GM21447 (cell line): ENCODE results near the gene TET2.

ENCODE experiments used
- ATAC-seq: cut with Tn5 transposase; IDR thresholded peaks from one replicate; pipeline ENCODE4 v1.9.1; 2021; ENCODE audit not compliant: unreplicated experiment

The TET2 gene

DNA sequence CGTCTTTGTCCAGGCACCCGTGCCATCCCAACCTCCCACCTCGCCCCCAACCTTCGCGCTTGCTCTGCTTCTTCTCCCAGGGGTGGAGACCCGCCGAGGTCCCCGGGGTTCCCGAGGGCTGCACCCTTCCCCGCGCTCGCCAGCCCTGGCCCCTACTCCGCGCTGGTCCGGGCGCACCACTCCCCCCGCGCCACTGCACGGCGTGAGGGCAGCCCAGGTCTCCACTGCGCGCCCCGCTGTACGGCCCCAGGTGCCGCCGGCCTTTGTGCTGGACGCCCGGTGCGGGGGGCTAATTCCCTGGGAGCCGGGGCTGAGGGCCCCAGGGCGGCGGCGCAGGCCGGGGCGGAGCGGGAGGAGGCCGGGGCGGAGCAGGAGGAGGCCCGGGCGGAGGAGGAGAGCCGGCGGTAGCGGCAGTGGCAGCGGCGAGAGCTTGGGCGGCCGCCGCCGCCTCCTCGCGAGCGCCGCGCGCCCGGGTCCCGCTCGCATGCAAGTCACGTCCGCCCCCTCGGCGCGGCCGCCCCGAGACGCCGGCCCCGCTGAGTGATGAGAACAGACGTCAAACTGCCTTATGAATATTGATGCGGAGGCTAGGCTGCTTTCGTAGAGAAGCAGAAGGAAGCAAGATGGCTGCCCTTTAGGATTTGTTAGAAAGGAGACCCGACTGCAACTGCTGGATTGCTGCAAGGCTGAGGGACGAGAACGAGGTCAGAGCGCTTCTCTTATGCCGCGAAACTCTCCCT, at the start of gene TET2:
TET2 (plus strand) TSS at position 601 of the 740 bp plus-strand sequence. CDS start 87,067 bp downstream, outside the sequence.
- ATAC-seq, result peak; percentile 73

DNA sequence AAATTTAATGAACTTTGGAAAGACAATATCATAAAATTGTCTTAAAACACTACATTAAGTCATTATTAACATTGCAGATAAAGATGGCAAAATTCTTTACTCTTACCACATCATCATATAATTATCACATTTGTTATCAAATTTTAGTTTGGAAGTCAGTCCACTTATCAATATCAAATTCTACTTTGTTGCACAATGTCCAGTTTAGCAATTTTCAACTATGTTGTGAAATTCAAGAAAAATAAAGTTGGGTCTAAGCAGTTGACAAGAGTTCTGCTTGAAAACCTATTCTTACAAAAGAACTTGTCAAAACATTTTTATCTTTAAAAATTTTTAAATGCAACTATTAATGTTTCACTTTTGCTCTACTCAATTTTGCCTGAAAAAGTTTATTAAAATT, 44.7 kb upstream of the TET2 start:
- ATAC-seq, result no peak

DNA sequence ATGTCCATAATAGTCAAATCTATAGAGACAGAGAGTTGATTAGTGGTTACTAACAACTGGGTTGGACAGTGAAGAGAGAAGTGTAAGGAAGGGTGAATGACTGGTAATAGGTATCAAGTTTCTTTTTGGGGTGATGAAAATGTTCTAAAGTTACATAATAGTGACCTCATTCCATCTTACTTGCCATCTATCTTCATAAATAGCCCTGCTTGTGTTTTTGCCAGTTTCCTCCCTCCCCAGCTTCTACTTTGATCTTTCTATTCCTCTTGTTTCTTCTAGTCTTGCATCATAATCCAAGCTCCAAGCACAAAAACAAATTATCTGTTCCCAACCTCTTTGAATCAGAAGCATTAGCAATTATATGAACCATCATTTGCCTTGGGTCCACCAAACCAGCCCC, 40.2 kb upstream of the TET2 start:
- no peak for ATAC-seq

DNA sequence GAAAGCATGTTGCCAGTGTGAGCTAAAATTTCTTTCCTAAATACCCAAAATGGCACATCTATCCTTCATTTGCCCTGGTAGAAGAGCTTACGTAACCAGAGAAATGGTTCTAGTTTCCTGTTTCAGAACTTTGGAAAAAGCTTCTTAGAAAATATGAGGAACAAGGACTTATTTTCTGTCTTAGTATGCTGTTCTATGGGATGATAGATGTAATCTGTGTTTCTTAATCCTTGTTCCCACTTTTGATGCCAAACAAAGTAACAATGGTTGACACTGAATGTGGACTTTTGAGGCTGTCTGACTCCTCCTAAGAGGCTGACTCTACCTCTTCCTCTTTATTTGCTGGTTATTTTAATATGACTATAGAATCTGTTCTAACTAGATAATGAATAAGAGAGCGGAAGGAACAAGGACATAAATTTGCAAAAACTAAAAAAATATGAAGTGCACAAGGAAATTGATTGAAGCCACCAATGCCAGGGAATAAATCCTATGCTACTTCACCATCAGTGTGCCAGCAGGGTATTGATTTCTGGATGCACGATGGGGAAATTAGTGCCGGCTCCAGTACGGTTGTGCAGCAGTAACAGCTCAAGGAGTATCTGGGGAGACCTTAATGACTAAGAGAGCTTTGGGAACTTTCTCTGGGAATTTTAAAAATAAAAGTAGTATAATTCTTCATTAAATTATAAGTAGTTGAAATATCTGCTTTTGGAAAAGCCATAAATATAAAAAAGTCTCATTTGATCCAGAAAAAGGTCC, 39.4 kb upstream of the TET2 start:
- ATAC-seq, result no peak

DNA sequence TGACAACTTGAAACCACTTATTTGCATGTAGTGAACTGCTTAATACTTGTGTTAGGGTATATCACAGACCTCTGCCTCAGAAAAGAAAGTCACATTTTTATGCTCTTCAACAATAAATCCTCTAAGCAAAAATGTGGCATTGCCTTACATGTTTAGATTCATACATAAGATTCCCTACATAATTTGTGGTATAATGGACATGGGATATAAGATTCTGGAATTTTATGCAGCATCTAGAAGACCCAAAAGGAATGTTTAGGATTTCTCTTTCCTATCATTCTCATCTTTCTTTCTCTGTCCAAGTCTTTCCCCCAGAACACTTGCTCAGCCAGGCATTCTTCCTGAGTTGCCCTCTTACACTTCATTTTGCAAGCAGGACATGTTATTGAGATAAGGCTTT, 37.7 kb upstream of the TET2 start:
- ATAC-seq, result no peak

DNA sequence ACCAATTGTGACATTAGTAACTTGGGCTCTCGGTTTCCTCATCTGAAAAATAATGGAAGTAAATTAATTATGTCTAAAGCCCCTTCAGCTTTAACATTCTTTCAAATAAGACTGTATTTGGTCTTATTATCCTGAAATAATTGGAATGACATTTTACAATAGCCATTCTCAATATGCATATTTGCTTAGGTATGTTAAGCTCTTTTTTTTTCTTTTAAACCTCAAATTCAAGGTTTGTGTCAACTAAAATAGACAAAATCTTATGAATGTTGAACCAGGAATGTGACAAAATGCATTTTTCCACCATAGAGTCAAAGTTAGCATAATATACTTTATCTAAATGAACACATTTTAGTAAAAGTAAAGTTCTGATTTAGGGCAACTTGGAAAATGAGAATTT, 34.4 kb upstream of the TET2 start:
- ATAC-seq, result no peak

DNA sequence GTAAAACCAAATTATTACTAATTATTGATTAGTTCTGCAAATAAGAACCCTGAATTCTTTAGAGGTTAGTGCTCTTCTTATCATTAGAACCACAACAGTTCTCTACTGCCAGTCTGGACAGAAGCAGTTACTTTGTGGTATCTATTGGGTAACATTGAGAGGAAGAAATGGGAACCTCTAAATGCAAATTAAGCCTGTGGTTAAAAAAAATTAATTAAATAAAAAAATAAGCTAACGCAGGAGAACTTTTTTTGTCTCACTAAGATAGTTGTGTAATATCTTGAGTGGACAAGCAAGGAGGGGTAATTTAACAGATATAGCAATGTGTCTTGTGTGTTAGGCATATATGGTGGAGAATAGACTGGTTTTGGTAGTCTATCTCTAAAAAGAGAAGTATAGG, 32.9 kb upstream of the TET2 start:
- no peak for ATAC-seq

DNA sequence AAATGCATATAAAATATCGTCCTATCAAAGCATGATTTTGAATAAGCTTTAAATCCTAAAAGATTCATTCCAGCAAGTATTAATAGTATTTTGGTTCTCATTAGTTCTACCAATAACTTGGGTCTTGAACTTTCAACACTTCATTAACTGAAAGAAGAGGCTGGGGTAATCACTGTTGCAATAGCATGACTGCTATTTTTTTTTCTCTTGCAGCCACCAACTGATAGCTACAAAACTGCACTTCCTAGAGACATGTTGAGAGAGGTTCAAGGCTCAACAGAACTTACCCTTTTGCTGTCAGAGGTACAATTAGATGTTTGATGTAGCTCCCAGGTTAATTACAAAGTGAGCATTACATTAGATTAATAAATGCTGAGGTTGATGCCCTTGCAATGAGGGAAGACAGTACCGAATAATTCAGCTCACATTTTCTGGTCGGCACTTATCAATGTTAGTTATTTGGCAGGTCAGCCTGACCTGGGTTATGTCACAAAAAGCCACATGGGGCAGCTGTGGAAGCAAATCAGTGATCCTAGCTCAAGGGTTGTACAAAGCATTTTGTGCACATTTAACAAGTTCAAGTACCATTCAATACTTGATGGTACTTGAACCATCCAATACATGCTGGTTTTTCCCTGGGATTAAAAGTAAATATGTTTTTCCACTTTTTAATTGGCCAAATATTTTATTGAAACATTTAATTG, 29.9 kb upstream of the TET2 start:
- ATAC-seq, result no peak

DNA sequence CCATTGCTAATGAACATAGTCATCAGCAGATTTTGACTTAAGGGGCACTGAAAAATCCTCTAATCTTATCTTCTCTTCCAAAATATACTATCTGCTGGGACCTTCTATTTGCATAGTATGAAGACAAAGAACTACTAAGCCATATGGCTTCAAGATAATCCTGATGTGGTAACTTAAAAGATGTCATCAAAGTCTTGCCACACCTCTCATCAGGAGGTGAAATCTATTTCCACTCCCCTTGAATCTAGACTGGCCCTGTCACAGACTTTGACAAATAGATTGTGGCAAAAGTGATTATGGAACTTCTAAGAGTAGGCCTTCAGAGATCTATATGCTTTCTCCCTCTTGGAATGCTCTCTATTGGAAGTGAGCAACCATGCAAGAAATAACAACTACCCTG, 27.3 kb upstream of the TET2 start:
- no peak for ATAC-seq

DNA sequence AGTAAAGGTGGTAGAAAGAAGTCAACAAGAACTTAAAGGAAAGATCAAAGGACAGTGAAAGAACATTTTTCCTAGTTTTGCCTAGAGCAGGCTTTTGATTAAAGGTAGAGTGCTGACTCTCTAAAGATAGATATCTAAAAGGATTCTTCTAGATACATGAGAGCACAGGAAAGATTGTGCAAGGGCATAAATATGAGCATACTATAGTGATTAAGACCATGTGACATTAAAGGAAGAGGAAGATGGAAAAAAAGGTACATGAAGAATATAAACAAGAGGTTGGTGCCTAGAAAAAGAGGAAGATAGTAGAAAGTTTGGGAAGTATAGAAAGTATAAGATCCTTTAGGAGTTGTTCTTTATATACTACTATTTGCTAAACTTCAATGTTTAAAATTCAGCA, 26.1 kb upstream of the TET2 start:
- no peak for ATAC-seq

- ATAC-seq, result no peak
Measured at GRCh38 chr4:105122350-105122749, 24.3 kb upstream of the TET2 start.

- ATAC-seq, result no peak
Measured at GRCh38 chr4:105126311-105127169, 20.1 kb upstream of the TET2 start.

GRCh38 chr4:105127170-105127445, 19.6 kb upstream of the TET2 start:
- no peak for ATAC-seq

DNA sequence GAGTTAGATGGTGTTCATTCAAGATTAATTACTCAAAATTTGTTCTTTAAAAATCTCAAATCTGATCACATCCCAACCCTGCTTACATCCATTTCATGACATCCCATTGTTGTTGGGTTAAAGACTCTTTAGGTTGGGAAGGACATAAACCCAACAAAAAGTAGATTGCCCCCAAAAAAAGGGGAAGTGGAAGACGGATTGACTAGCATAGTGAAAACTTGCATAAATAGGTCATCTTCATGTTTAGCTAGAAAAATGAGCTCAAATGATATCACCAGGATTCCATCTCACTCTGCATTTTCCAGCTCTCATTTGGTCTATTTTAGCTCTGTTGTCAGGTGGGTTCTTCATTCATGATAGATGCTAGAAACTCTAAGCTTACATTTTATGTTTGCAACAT, 18.5 kb upstream of the TET2 start:
- ATAC-seq, result no peak

- ATAC-seq, result no peak
Measured at GRCh38 chr4:105129286-105130040, 17.2 kb upstream of the TET2 start.

- ATAC-seq, result no peak
Measured at GRCh38 chr4:105130945-105131344, 15.7 kb upstream of the TET2 start.

- no peak for ATAC-seq
Measured at GRCh38 chr4:105133976-105134375, 12.7 kb upstream of the TET2 start.

- ATAC-seq, result no peak
Measured at GRCh38 chr4:105135785-105136184, 10.9 kb upstream of the TET2 start.

GRCh38 chr4:105137121-105137875, 9.4 kb upstream of the TET2 start:
- no peak for ATAC-seq

GRCh38 chr4:105139646-105140045, 7.0 kb upstream of the TET2 start:
- no peak for ATAC-seq
